NCI-H2081 (cell line): ENCODE results near the gene ATP2B1.

Experiments
- DNase-seq, 2 experiments: peaks; one replicate each; lab custom pipeline; 2025; lab: John Stamatoyannopoulos, UW

The ATP2B1 gene

GRCh38 chr12:89692439-89692838 is 16.2 kb downstream of the ATP2B1 start:
- DNase-seq = no peak

GRCh38 chr12:89691659-89692058 is 17.0 kb downstream of the ATP2B1 start:
- DNase-seq = no peak

- DNase-seq = no peak
These were observed 17.7 kb downstream of the ATP2B1 start for GRCh38 chr12:89690925-89691324.

- no peak for DNase-seq
These were observed 19.3 kb downstream of the ATP2B1 start for GRCh38 chr12:89689306-89689705.

- DNase-seq = no peak
These were observed 22.3 kb downstream of the ATP2B1 start for GRCh38 chr12:89686311-89686710.

- no peak for DNase-seq
These were observed 23.2 kb downstream of the ATP2B1 start for GRCh38 chr12:89685363-89685972.

- DNase-seq = no peak
These were observed 24.5 kb downstream of the ATP2B1 start for GRCh38 chr12:89684136-89684535.

GRCh38 chr12:89682284-89682683 is 26.4 kb downstream of the ATP2B1 start:
- no peak for DNase-seq

- DNase-seq = no peak
These were observed 28.2 kb downstream of the ATP2B1 start for GRCh38 chr12:89680409-89680808.

- DNase-seq = no peak
These were observed 29.0 kb downstream of the ATP2B1 start for GRCh38 chr12:89679631-89680030.

- DNase-seq = no peak
These were observed 30.4 kb downstream of the ATP2B1 start for GRCh38 chr12:89678225-89678624.

- no peak for DNase-seq
These were observed 31.7 kb downstream of the ATP2B1 start for GRCh38 chr12:89676930-89677329.

GRCh38 chr12:89674326-89674942 is 34.2 kb downstream of the ATP2B1 start:
- no peak for DNase-seq

- no peak for DNase-seq
These were observed 35.0 kb downstream of the ATP2B1 start for GRCh38 chr12:89673603-89674002.

- no peak for DNase-seq
These were observed 36.1 kb downstream of the ATP2B1 start for GRCh38 chr12:89672589-89672979.

GRCh38 chr12:89671469-89671868 is 37.2 kb downstream of the ATP2B1 start:
- no peak for DNase-seq

- no peak for DNase-seq
These were observed 39.4 kb downstream of the ATP2B1 start for GRCh38 chr12:89669197-89669596.

GRCh38 chr12:89665556-89665955 is 43.1 kb downstream of the ATP2B1 start:
- DNase-seq = no peak

GRCh38 chr12:89664441-89664840 is 44.2 kb downstream of the ATP2B1 start:
- no peak for DNase-seq

- no peak for DNase-seq
These were observed 44.9 kb downstream of the ATP2B1 start for GRCh38 chr12:89663577-89664357.

GRCh38 chr12:89662623-89663022 is 46.0 kb downstream of the ATP2B1 start:
- no peak for DNase-seq

GRCh38 chr12:89661706-89662330 is 46.8 kb downstream of the ATP2B1 start:
- DNase-seq = no peak

GRCh38 chr12:89657739-89658138 is 50.9 kb downstream of the ATP2B1 start:
- no peak for DNase-seq
